Stimulated activated CD4-positive, alpha-beta T cell treated with anti-CD3 and anti-CD28 coated beads, Interleukin-1b, Interleukin-23, amount 100 ng/mL, for 24 hours (primary cell): ENCODE data around the gene SELL.
"Not testable (repeated sequence)": the region's sequence is repeated elsewhere in the genome, so short reads cannot be mapped to it uniquely, and the experiment has no call there.

Experiments used
- DNase-seq, 4 experiments: peaks; one replicate each; pipeline ENCODE4 v3.0.0-alpha.2; 2020; ENCODE audit warnings: low read depth in 4 of 4, low spot score in 1 of 4

Gene SELL

DNA sequence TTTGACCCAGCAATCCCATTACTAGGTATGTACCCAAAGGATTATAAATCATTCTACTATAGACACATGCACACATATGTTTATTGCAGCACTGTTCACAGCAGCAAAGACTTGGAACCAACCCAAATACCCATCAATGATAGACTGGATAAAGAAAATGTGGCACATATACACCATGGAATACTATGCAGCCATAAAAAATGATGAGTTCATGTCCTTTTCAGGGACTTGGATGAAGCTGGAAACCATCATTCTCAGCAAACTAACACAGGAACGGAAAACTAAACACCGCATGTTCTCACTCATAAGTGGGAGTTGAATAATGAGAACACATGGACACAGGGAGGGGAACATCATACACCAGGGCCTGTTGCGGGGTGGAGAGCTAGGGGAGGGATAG is 41.2 kb downstream of the SELL start:
- DNase-seq = not testable (repeated sequence)

- not testable (repeated sequence) for DNase-seq
Observed at GRCh38 chr1:169667699-169668596, 43.5 kb downstream of the SELL start.

- DNase-seq = not testable (repeated sequence)
Observed at GRCh38 chr1:169667227-169667639, 44.2 kb downstream of the SELL start.

GRCh38 chr1:169662680-169663079 is 48.7 kb downstream of the SELL start:
- DNase-seq = not testable (repeated sequence)

DNA sequence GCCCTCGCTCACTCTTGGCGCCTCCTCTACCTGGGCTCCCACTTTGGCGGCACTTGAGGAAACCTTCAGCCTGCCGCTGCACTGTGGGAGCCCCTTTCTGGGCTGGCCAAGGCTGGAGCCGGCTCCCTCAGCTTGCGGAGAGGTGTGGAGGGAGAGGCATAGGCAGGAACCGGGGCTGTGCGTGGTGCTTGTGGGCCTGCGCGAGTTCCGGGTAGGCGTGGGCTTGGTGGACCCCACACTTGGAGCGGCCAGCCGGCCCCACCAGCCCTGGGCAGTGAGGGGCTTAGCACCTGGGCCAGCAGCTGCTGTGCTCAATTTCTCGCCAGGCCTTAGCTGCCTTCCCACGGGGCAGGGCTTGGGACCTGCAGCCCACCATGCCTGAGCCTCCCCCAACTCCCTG is 50.4 kb downstream of the SELL start:
- DNase-seq = not testable (repeated sequence)

- DNase-seq = not testable (repeated sequence)
Observed at GRCh38 chr1:169658777-169659176, 52.6 kb downstream of the SELL start.

DNA sequence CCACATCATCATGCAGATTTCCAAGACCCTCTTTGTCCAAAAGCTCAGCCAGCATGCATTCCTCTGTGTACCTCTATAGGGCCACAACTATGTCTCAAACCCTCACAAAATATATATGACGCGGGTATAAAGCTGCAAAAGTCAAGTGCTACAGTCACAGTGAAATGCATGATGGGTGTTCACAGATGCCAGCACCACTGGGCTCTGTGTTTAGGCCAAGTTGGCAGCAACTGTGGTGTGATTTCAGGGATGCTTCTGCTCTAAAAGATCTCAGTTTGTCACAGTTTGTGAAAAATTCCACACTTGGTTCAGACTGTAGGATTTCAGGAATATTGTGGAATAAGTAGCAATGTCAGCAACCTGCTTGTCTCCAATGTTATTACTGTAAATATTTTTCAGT is 57.5 kb downstream of the SELL start:
- DNase-seq = no peak

GRCh38 chr1:169651035-169651434 is 60.4 kb downstream of the SELL start:
- DNase-seq = no peak

- no peak for DNase-seq
Observed at GRCh38 chr1:169650551-169650950, 60.9 kb downstream of the SELL start.

DNA sequence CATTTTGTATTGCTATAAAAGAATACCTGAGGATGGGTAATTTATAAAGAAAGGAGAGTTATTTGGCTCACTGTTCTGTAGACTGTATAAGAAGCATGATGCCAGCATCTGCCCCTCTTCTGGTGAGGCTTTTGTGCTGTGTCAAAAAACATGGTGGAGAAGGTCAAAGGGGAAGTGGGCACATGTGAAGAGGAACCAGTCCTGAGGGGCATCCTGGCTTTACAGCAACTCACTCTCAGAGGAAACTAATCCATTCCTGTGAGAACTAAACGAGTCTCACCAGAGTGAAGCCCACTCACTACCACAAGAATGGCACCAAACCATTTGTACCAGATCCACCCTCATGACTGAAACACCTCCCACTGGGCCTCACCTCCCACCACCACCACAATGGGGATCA is 62.7 kb downstream of the SELL start:
- no peak for DNase-seq

- DNase-seq = no peak
Observed at GRCh38 chr1:169648187-169648586, 63.2 kb downstream of the SELL start.

GRCh38 chr1:169647512-169647911 is 63.9 kb downstream of the SELL start:
- no peak for DNase-seq

DNA sequence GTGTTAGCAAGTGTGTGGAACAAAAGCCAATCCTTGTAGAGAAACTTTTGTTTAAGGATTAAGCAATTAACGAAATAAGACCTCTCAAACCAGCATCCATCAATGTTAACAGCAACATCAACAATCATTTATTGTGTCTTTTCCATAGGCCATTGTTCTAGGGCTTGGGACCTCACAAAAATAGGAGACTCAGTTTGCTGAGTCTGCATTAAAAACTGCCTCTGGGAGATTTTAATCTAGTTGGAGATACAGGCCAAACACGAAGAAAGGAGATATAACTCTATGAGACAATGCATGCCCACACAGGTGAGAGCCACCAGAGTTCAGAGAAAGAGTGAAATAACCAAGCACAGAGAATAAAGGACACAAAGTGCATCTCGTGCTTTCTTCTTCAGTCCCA is 67.1 kb downstream of the SELL start:
- DNase-seq = no peak
